Cardiac muscle cell (in vitro differentiated cells and primary cell): Measurements from ENCODE around the gene OR8B8. TPM values are rescaled to one million over a fixed set of nuclear protein-coding genes. Genes with fewer than 3 reads are reported as not detected.
A peak's percentile ranks its signal among the peaks of the same experiment; 100 is the strongest.
"Not testable (repeated sequence)": the region's sequence is repeated elsewhere in the genome, so short reads cannot be mapped to it uniquely, and the experiment has no call there.

Source experiments
- DNase-seq, 2 donors: peaks; one replicate each; pipeline versions ENCODE4 v3.0.0 to v3.0.0-alpha.2; 2010 to 2017; ENCODE audit warnings: low read depth in 1 of 2, low spot score in 1 of 2
- H3K27ac ChIP-seq: fragments of 200-600 bp; sonication (generic); 2 replicates; pipeline ENCODE4 v1.5.1; 2016
- H3K27me3 ChIP-seq: fragments of 200-600 bp; sonication (generic); 2 replicates; pipeline ENCODE4 v1.6.0; 2016; ENCODE audit warnings: control low read depth
- H3K36me3 ChIP-seq: fragments of 200-600 bp; sonication (generic); 2 replicates; pipeline ENCODE4 v1.5.1; 2016; ENCODE audit warnings: control low read depth
- H3K4me1 ChIP-seq: fragments of 200-600 bp; sonication (generic); 2 replicates; pipeline ENCODE4 v1.8.1; 2017; ENCODE audit warnings: low read depth, mild to moderate bottlenecking, mixed run types
- H3K4me3 ChIP-seq: fragments of 200-600 bp; sonication (generic); 2 replicates; pipeline ENCODE4 v1.5.1; 2016; ENCODE audit warnings: mild to moderate bottlenecking
- H3K9me3 ChIP-seq: fragments of 200-600 bp; sonication (generic); 2 replicates; pipeline ENCODE4 v1.5.1; 2017; ENCODE audit warnings: low read depth, mild to moderate bottlenecking, control low read depth
- CTCF ChIP-seq: IDR thresholded peaks from 2 replicates; pipeline ENCODE4 v1.5.1; 2012; ENCODE audit warnings: low read depth, mild to moderate bottlenecking, low read length
- polyA plus RNA-seq: library from polyadenylated mRNA; unstranded; fragments of >200 nt; fragmentation: Nextera tagmentation; extraction: Ambion mirVana; gene quantifications from 2 replicates; pipeline ENCODE4 v1.2.1, GENCODE V29; 2016
- total RNA-seq: library from RNA; depleted of rRNA; stranded (reverse); fragments of >200 nt; gene quantifications from 2 replicates; pipeline ENCODE4 v1.2.3, GENCODE V29; 2016

OR8B8 gene
- total and polyA plus RNA-seq, 2 experiments from 2014 or later, result not detected

DNA sequence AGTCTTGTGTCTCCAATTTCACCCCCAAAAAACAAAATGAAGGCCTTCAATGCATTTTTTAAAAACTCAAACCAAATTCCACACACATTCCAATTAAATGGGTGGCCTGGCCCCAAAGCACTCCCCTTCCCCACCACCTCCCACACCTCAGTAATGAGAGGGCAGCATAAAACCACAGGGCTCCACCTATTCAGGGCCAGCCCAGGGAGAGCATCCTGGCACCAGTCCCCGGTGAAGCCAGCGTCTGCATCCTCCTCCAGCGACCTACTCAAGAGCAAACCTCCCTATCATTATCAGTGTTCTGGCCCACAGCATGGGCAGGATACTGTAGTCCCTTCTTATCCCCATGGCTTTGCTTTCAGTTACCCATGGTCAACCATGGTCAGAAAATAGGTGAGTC, 17.8 kb upstream of the OR8B8 start:
- H3K27me3 ChIP-seq, result no peaks in the 10 kb centered on the region

DNA sequence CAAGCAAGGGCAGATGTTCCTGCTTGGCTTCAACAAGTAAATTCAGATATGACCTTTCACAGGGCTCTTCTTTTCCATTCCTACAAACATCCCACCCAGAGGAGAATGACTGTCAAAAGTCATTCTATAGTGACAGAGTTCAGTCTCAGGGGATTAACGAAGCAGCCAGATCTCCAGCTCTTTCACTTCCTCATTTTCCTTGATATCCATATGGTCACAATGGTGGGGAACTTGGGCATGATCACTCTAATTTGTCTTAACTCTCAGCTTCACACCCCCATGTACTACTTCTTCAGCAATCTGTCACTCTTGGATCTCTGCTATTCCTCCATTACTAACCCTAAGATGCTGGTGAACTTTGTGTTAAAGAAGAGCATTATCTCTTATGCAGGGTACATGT, 15.0 kb upstream of the OR8B8 start:
- Histone ChIP-seq H3K27ac (no peak overlapping the region), H3K27me3 (no peaks in the 10 kb centered on the region), H3K36me3 (no peaks in the 10 kb centered on the region), H3K9me3 (no peaks in the 10 kb centered on the region), H3K4me1 (no peaks in the 10 kb centered on the region), H3K4me3 (no peak overlapping the region)
- DNase-seq, result no peak
- no peak for TF ChIP-seq CTCF

More for the DNA sequence above, 17.8 kb upstream of the OR8B8 start:
- Histone ChIP-seq H3K9me3 (no peaks in the 10 kb centered on the region), H3K4me1 (no peaks in the 10 kb centered on the region), H3K36me3 (no peaks in the 10 kb centered on the region), H3K4me3 (no peak overlapping the region), H3K27ac (no peak overlapping the region)
- no peak for TF ChIP-seq CTCF
- DNase-seq, result no peak

DNA sequence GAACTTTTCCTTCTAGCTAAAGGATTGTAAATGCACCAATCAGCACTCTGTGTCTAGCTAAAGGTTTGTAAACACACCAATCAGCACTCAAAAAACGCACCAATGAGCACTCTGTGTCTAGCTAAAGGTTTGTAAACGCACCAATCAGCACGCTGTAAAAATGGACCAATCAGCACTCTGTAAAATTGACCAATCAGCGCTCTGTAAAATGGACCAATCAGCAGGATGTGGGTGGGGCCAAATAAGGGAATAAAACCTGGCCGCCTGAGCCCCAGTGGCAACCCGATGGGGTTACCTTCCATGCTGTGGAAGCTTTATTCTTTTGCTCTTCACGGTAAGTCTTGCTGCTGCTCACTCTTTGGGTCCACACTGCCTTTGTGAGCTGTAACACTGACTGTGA, 13.9 kb upstream of the OR8B8 start:
- H3K4me3 ChIP-seq, result not testable (repeated sequence)

DNA sequence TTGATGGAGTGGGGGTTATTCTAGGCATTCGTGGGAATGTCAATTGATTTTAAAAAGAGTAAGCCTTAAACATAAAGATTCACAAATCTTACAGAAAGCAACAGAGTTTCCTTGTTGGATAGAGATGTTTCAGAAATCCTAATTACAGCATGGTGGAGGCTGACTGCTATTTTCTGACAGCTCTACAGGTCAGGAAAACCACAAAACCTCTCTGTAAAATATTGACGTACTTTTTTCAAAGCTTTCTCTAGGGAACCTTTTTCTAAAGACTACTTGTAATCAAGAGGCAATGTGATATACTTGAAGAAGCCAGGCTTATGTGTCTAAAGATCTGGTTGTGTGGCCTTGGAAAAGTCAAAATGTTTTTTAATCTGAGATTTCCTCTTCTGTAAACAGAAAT, 9.1 kb upstream of the OR8B8 start:
- no peak overlapping the region for H3K4me3 ChIP-seq
- no peaks in the 10 kb centered on the region for H3K27me3 ChIP-seq
- DNase-seq, result peak in 1 of 2 donors; percentile 2
- H3K9me3 ChIP-seq, result no peaks in the 10 kb centered on the region
- TF ChIP-seq CTCF, result no peak
- H3K36me3 ChIP-seq, result no peaks in the 10 kb centered on the region
- no peak overlapping the region for H3K27ac ChIP-seq
- H3K4me1 ChIP-seq, result no peaks in the 10 kb centered on the region

More for the DNA sequence above, 13.9 kb upstream of the OR8B8 start:
- not testable (repeated sequence) for DNase-seq, H3K27ac ChIP-seq, H3K4me1 ChIP-seq, H3K9me3 ChIP-seq, H3K27me3 ChIP-seq, H3K36me3 ChIP-seq

DNA sequence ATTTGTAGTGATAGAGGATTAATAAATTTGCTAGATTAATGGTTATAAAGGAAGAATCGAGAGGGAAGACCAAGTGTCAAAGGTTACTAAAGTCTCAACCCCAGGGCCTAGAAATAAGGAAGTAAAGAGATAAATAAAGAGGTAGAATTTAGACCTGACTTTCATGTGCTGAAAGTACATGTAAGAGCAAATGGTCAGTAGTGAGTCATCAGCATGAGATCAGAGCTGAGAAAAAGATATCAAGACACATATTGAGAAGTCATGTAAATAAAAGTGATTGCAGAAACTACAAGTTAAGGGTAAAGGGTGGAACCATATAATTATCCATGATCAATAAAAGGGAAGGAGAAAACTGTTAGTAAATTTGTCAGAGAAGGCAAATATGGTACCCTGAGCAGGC, 1.4 kb upstream of the OR8B8 start:
- Histone ChIP-seq H3K4me3 (no peak overlapping the region), H3K4me1 (no peaks in the 10 kb centered on the region), H3K27me3 (no peaks in the 10 kb centered on the region), H3K36me3 (no peaks in the 10 kb centered on the region), H3K27ac (no peak overlapping the region), H3K9me3 (no peaks in the 10 kb centered on the region)
- peak in 1 of 2 donors; percentile 8 for DNase-seq
- TF ChIP-seq CTCF, result no peak

GRCh38 chr11:124442847-124443246, 2.6 kb downstream of the OR8B8 start:
- DNase-seq, result no peak
- no peak for TF ChIP-seq CTCF
- Histone ChIP-seq H3K4me3 (no peak overlapping the region), H3K27ac (no peak overlapping the region), H3K36me3 (no peaks in the 10 kb centered on the region), H3K9me3 (no peaks in the 10 kb centered on the region), H3K27me3 (no peaks in the 10 kb centered on the region), H3K4me1 (no peaks in the 10 kb centered on the region)
